Measurements from ENCODE around the gene CNIH3. TPM values are rescaled to one million over a fixed set of nuclear protein-coding genes. Genes with fewer than 3 reads are reported as not detected.

Gene CNIH3
- total RNA-seq, 1 experiment from 2014 or later, result 3.7 TPM

GRCh38 chr1:224734261-224734935 is 118.3 kb downstream of the CNIH3 start:
- no peaks in the 10 kb centered on the region for H3K4me1 ChIP-seq (ENCODE audit: control insufficient read depth, insufficient read depth, low read length)
- no peak for DNase-seq (ENCODE audit: low read depth, low spot score)
- CTCF ChIA-PET, result no interaction called here

GRCh38 chr1:224735159-224735558 is 119.0 kb downstream of the CNIH3 start:
- Histone ChIP-seq H3K4me3 (ENCODE audit: low read depth in 2 of 2, low read length in 2 of 2) (no peak overlapping the region), H3K4me1 (ENCODE audit: control insufficient read depth, insufficient read depth, low read length) (no peaks in the 10 kb centered on the region), H3K9me3 (ENCODE audit: control insufficient read depth, insufficient read depth, low read depth, low read length) (no peaks in the 10 kb centered on the region), H3K27me3 (ENCODE audit: control insufficient read depth, insufficient read depth, low read length) (no peaks in the 10 kb centered on the region; the same call in 1 of the 2 replicates), H3K36me3 (ENCODE audit: control insufficient read depth, insufficient read depth, low read length) (no peaks in the 10 kb centered on the region), H3K27ac (ENCODE audit: low read length) (no peak overlapping the region)
- no peak for DNase-seq (ENCODE audit: low read depth, low spot score)
- CTCF ChIA-PET, result no interaction called here
- intact Hi-C loops (cut with micrococcal nuclease; ENCODE audit: unreplicated experiment) (no loop called here), in situ Hi-C loops (cut with HindIII; ENCODE audit: low pct_unique_long_range_greater_than_20kb, low sequenced_read_pairs) (no loop called here)
- ATAC-seq, result no peak
- no TSS peak for BruUV-seq (replicated peaks)
- POLR2A ChIA-PET, result no interaction called here
- TF ChIP-seq CTCF (IDR thresholded peaks at IDR 0.05) (no peak), POLR2AphosphoS5 (IDR thresholded peaks at IDR 0.05; ENCODE audit: low read depth, low read length) (no peak)
- TF ChIP-seq, protein P1, sequence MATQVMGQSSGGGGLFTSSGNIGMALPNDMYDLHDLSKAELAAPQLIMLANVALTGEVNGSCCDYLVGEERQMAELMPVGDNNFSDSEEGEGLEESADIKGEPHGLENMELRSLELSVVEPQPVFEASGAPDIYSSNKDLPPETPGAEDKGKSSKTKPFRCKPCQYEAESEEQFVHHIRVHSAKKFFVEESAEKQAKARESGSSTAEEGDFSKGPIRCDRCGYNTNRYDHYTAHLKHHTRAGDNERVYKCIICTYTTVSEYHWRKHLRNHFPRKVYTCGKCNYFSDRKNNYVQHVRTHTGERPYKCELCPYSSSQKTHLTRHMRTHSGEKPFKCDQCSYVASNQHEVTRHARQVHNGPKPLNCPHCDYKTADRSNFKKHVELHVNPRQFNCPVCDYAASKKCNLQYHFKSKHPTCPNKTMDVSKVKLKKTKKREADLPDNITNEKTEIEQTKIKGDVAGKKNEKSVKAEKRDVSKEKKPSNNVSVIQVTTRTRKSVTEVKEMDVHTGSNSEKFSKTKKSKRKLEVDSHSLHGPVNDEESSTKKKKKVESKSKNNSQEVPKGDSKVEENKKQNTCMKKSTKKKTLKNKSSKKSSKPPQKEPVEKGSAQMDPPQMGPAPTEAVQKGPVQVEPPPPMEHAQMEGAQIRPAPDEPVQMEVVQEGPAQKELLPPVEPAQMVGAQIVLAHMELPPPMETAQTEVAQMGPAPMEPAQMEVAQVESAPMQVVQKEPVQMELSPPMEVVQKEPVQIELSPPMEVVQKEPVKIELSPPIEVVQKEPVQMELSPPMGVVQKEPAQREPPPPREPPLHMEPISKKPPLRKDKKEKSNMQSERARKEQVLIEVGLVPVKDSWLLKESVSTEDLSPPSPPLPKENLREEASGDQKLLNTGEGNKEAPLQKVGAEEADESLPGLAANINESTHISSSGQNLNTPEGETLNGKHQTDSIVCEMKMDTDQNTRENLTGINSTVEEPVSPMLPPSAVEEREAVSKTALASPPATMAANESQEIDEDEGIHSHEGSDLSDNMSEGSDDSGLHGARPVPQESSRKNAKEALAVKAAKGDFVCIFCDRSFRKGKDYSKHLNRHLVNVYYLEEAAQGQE (IDR thresholded peaks at IDR 0.05; ENCODE audit: insufficient read depth in 1 of 2, low read depth in 2 of 2, low read length in 1 of 2), result no peak

More at GRCh38 chr1:224734261-224734935, 118.3 kb downstream of the CNIH3 start:
- no peak for ATAC-seq
- H3K36me3 ChIP-seq (ENCODE audit: control insufficient read depth, insufficient read depth, low read length), result no peaks in the 10 kb centered on the region
- H3K27me3 ChIP-seq (ENCODE audit: control insufficient read depth, insufficient read depth, low read length), result no peaks in the 10 kb centered on the region; the same call in 1 of the 2 replicates
- in situ Hi-C loops (cut with HindIII; ENCODE audit: low pct_unique_long_range_greater_than_20kb, low sequenced_read_pairs), result no loop called here
- no peak overlapping the region for H3K4me3 ChIP-seq (ENCODE audit: low read depth in 2 of 2, low read length in 2 of 2)
- POLR2A ChIA-PET, result no interaction called here
- H3K9me3 ChIP-seq (ENCODE audit: control insufficient read depth, insufficient read depth, low read depth, low read length), result no peaks in the 10 kb centered on the region
- TF ChIP-seq POLR2AphosphoS5 (IDR thresholded peaks at IDR 0.05; ENCODE audit: low read depth, low read length), result no peak
- no peak for TF ChIP-seq TCF7L2 (IDR thresholded peaks at IDR 0.05; ENCODE audit: low read depth, low read length)
- no peak for TF ChIP-seq SIN3A (IDR thresholded peaks at IDR 0.05; ENCODE audit: borderline replicate concordance, insufficient read depth, low read depth, low read length)
- no peak for TF ChIP-seq CTCF (IDR thresholded peaks at IDR 0.05)
- TF ChIP-seq, protein P1 (IDR thresholded peaks at IDR 0.05; ENCODE audit: insufficient read depth in 1 of 2, low read depth in 2 of 2, low read length in 1 of 2), result no peak
- no TSS peak for BruUV-seq (replicated peaks)
- H3K27ac ChIP-seq (ENCODE audit: low read length), result no peak overlapping the region
- intact Hi-C loops (cut with micrococcal nuclease; ENCODE audit: unreplicated experiment), result no loop called here
